ENCODE results near the gene TTC21B. TPM values are rescaled to one million over a fixed set of nuclear protein-coding genes. Genes with fewer than 3 reads are reported as not detected.
A peak's percentile ranks its signal among the peaks of the same experiment; 100 is the strongest.
"Not testable (repeated sequence)": the region's sequence is repeated elsewhere in the genome, so short reads cannot be mapped to it uniquely, and the experiment has no call there.

Gene TTC21B
- polyA plus RNA-seq, 5 donors, result 29.9 to 49.6 (median 43.9) TPM

DNA sequence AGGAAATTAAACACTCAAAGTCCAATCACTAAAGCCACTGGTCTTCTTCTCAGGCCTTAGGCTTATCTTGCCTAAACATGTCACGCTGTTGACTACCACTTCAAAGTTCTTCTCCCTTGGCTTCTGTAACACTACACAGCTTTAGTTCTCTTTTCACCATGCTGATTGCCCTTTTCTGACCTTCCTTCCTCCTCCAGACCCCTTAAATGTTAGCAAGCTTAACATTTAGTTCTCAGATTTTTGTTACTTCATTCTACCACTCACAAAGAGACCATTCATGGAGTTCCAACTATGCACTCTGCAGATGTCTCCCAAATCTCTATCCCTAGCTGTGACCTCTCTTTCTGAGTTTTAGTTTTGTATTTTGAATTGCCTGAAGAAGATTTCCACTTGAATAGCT is 64.4 kb downstream of the TTC21B start:
- DNase-seq, result no peak

DNA sequence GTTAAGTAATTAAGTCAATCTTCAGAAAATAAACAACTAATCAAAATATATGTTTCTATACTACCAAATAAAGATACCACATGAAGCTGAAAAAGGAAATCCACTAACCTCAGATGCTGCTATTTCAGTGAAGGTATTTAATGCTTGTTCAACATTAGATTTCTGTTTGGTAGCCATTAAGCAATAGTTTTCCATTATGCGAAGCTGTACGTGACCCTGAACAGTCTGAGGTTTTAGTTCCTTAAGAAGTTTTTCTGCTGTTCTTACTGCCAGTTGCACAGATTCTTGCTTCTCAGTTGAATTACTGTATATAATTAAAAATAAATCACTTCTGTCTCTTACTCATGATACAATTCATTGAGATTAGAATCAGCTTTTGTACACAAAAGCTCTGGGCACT is 65.4 kb downstream of the TTC21B start:
- DNase-seq, result peak in 1 of 2 donors; percentile 23

DNA sequence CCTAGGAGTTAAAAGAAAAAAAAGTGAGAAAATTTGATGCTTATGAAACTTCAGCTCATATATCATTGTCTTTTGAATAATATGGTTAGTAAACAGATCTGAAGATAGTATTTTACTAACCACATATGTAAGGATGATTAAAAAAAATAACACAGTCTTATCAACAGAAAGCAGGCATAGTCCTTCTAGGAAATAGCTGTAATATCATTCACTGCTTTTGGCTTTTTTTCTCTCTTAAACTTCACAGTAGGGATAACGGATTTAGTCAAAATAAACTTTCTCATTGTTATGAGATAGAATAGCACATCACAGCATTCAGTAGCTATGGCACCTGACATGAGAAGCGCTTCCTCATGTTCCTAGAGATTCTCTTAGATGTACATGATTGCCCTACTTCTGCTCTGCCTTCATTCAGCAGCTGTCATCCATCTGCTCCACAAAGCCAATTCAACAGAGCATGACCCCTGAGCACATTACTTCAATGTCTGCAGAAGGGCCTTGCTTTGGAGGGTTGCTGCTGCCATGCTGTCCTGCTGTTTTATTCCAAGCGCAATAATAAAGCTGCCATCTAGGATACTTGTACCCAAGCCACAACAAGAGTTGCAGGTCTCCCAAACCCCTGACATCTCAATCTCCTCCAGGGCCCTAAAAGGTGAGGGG is 67.0 kb downstream of the TTC21B start:
- DNase-seq, result no peak

DNA sequence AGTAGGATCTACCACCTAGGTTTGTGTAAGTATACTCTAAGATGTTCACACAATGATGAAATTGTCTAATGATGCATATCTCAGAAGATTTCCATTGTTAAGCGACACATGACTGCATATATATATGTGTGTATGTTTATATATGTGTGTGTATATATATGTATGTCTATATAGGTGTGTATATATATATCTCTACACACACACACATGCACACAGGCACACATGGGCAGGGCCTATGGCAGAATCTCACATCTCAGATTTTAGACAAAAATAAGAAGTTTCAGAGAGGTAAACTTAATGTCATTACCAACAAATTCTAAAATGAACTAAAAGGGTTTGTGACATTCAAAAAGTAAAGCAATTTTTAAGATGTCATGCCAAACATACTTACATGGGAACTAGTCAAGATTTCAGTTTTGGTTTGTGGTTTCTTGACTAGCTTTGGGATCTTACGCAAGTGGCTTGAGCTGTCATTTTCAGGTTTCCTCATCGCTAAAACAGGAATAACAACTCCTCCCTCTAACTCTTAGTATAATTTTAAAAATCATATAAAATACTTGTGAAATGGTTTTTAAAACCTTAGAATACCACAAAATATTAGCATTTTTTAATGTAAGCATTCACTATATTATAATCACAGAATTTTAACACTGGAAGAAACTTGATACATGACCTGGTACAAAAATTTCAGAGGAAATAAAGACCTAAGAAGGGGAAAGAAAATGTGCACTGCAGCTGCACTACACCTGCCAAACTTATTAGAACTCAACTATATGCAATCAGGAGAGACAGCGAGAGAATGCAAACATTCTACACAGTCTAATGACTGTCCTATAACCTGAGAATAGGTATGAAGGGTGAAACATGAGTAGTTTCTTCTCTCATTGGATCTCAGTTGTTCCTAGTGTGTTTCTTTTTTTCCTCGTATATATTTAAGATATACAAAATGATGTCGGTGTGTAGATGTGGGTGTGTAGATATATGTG is 75.7 kb downstream of the TTC21B start:
- no peak for DNase-seq

DNA sequence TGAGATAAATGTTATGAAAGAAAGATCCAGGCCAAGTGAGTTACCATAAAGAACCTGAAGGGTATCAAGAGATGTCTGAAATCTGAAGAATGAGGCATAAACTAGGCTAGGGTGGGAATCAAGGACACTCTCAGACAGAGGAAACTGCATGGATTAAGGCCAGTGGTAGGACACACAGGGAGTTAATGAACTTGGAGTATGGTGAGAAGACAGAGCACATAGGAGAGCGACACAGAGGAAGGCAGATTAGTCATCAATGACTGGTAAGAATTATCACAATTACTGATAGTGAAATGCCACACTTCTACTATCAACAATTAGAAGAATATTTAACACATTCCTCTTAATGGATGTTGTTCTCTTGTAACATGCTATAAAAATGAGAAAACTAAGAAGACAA is 76.9 kb downstream of the TTC21B start:
- DNase-seq, result no peak

DNA sequence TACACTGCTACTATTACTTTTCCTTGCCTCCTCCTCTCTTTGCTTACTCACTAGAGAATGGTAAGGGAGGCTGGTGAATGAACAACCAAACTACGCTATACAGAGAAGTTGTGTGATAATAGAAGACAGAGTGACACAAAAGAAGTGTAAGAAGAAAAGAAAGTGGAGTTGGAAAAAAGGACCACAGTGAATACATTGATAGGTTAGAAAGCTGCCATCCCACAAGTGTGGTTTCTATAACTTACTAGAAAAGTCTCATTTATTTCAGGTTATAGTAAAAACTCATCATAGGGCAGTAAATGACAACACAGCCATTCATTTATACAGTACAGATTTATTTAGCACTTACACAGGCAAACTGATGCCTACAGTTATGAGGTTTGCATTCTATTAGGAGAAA is 77.3 kb downstream of the TTC21B start:
- DNase-seq, result no peak

DNA sequence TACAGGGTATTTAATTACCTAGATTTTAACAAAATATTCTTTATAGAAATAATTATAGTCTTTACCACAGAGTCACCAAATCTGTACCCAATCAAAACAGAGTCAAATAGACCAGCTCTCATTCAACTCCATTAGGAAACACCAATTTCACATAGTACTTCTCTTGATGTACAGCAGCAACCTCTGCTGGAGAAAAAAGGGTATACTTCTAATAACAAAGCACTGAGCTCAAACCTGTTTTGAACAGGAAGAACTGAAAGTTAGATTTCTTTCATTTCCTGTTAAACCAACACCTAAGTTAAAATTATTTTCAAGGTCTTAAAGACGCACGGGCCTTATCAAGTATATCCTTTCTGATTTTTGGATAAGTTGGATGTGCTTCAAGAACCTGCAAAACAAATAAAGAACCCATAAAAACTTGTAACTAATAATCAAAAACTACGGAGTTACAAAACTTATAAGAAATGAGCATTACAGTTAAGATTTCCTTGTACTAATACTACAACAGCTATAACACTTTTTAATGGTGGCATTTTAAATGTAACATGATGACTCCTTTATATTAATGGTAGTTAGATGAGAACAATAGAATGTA is 79.0 kb downstream of the TTC21B start:
- peak in 1 of 2 donors; percentile 46 for DNase-seq

DNA sequence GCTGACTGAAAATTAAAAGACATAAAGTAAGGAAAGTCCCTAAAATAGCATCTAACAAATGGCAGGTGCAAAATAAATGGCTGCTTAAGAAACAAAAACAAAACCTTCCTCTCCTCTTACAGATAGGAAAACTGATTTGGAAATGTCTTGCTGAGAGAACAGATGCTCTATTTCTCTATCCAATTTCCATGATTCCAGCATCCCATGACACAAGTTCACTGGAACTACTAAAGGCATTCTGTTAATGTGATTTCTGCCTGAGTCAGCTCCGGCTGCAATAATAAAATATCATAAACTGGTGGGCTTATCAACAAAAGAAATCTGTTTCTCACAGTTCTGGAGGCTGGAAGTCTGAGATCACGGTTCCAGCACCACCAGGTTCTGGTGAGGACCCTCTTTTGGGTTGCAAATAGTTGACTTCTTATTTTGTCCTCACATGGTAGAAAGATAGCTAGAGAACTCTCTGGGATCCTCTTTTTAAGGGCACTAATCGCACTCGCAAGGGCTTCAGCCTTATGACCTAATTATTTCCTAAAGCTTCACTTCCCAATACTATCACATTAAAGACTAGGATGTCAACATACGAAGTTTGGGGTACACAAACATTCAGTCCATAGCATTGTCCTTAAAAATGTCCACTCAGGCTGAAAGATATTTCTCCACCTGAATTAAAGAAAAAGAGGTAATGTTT is 81.3 kb downstream of the TTC21B start:
- DNase-seq, result no peak

DNA sequence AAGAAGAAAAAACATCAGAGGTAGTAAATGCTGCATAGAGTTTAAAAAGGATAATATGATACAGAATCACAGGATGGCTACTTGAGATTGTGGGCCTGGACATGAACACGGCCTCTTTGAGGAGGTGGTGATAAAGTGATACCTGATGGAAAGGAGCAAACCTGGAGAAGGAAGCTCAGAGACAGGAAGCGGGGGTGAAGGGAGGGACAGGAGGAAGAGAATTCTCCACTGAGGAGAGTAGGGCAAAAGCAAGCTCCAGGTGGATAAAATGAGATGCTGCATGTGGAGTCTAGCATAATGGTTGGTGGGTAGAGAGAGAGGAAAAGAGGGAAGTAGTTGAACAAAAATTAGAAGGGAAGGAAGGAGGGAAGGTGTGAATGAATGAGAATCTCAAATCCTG is 82.6 kb downstream of the TTC21B start:
- no peak for DNase-seq

DNA sequence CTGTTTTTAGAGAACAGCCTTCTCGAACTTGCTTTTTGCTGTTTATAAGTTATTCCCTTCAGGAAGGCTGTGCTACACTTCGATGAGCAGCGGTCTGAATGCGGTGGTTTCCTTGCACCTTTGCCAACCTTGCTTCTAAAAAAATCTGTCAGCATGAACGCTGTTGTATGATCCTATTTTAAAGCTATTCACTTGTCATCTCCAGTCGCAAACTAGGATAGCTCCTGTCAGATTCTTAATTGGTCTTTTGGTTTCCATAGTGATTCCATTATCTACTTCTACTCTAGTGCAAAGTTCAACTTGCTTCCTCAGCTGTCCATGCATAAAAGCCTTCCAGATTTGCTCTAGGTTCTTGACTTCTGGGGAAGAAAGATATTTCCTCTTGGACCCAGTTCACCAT is 83.2 kb downstream of the TTC21B start:
- no peak for DNase-seq

DNA sequence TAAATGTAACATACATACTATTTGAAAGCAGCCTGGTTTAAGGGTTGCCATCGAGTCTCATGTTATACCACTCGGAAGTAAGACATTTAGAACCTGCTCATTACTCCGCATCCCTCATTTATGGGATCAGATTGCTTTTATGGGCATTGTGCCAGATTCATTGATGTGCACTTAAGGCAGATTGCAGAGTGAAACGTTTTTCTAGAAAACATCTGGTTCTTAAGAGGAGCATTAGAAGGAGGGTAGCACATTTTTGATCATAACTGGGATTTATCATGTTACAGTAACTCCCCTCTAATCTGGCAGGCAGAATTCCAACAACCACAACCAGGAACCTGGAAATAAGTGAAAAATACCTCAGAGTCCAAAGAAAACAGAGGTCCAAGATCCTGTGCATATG is 85.4 kb downstream of the TTC21B start:
- no peak for DNase-seq

DNA sequence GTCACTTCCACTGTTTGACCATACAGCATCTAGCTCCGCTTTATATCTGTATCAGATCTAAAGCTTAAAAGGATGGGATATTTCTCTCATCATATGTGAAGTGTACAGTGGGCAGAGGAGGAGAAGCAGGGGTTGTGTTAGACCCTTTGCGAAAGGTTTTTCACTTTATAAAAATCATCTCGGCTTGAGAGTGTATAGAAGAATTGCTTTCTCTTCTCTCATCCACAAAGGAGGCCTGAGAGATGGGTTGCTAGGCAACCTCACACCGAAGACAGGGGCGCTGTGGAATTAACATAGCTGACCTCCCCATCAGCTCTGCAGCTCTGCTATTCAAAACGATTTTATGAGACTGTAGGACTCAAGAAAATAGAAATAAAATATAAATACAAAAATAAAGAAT is 89.3 kb downstream of the TTC21B start:
- DNase-seq, result no peak

DNA sequence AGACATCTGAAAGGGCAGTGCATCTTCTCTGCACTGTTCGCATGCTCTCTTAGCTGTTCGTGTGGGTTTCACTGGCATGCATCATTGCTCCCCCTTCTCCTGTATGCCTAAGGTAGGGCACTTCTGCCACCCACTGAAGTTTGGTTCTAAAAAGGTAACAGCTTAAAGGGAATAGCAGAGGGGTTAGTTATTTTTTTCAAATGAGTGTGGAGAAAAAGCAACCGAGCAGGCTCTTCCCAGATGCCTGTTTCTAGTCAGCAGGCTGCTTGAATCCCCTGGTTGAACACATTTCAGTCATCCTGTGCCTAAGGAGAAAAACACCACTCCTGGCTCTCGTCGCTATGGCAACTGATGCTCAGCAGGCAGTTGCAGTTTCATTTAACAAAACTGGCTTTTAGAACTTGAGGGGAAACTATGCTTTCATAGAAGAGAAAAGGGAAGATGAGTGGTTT is 89.7 kb downstream of the TTC21B start:
- no peak for DNase-seq

DNA sequence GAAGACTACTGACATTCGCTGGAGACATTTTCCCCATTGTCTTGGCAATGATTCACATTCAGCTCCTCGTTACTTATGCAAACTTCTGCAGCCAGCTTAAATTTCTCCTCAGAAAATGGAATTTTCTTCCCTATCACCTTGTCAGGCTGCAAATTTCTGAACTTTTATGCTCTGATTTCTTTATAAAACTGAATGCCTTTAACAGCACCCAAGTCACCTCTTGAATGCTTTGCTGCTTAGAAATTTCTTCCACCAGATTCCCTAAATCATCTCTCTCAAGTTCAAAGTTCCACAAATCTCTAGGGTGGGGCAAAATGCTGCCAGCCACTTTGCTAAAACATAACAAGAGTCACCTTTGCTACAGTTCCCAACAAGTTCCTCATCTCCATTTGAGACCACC is 92.5 kb downstream of the TTC21B start:
- not testable (repeated sequence) for DNase-seq

DNA sequence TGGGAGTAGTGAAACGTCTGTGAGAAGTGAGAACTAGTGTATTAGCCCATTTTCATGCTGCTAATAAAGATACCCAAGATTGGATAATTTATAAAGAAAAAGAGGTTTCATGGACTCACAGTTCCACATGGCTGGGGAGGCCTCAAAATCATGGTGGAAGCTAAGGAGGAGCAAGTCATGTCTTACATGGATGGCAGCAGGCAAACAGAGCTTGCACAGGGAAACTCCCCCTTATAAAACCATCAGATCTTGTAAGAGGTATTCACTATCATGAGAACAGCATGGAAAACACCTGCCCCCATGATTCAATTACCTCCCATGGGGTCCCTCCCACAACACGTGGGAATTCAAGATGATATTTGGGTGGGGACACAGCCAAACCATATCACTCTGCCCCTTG is 93.9 kb downstream of the TTC21B start:
- DNase-seq, result not testable (repeated sequence)

DNA sequence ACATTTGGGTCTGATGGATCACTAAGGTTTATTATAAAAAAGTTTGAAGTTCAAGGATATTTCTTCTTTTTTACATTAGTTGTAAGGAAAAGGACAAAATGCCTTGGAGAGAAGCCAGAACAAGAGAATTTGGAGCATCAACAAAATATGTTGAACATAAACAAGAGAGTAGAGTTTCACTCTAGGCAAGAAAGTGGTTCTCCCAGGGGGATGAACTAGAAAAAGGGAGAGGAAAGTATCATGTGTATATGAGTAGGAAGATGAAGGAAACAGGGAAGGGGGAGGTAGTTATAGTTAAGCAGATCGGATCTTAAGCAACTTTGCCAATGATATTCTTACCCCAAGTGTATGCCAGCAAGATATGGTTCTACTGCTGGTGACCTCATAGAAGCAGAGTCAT is 95.7 kb downstream of the TTC21B start:
- DNase-seq, result no peak

DNA sequence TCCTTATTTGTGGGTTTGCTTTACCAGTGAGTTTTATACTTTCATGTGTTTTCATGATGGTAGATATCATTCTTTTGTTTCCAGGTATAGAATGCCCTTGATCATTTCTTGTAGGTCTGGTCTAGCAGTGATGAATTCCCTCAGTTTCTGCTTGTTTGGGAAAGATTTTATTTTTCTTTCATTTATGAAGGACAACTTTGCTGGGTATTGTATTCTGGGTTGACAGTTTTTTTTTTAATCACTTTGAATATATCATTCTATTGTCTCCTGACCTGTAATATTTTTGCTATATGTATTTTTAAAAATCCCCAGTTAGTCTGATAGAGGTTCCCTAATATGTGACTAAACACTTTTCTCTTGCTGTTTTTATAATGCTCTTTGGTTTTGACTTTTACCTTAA is 101.2 kb downstream of the TTC21B start:
- no peak for DNase-seq

DNA sequence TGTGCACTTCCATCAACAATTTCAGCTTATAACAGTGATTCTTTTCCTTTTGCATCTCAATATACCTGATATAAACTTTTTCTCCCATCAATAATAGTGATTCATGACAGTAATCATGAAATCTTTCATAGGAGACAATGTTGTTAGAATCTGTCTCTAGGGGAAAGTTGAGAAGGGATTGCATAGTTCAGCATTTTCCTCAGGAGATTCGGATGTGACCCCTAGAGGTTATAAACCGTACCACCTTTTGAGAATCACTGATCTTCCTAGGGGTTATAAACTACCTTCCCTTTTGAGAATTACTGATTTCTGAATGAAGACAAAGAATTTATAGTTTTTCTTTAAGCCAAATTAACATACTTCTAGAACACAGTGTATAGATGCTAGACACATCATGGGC is 106.6 kb downstream of the TTC21B start:
- no peak for DNase-seq

DNA sequence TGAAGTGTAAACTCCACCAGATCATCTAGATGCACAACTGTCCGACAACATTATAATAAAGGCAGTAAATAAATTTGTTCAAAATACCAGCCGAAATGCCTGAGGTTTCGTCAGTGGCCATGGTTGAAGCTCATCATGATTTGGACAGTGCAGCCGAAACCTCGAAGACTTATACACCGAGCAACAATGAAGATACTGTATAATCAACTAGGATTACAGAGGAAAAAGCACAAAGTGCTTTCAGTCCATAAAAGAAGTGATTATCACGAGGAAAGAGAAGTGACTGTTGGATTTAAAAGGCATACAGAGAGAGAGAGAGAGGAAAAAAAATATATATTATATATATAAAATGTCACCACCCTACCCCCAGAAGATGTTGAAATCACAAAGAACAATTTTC is 107.5 kb downstream of the TTC21B start:
- no peak for DNase-seq

DNA sequence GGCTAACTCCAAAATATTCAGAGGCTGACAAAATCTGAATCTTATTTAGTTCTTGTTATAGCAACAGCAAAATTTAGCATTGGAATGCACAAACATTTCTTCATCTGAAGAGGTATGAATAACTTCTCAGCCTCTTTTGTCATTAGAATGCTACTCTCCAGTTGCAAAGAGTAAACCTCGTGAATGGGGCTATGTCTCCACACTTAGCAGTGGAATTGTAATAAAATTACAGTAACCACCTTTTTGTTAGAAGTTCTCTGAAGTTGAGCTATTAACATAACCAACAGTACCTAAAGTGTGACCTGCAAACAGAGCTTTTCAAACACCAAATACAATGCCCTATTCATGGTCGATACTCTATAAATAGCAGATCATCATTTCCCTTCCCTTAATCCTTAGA is 109.4 kb downstream of the TTC21B start:
- DNase-seq, result no peak

DNA sequence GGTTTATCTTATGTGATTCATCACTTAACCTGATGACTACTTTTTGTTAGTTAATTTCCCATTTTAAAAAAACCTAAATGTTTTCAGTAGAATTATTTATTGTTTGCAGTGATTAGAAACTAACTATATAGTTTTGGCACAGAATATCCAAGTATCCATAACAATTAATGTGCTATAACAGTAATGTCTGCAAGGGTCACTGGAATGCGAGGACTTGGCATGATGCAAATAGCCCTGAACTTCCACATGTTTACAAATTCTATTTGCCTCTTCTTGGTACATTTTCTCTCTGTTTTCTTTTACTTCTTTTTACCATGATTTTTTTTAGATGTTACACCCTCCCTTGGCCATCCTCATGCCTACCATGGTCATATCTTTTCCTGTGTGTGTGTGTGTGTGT is 110.2 kb downstream of the TTC21B start:
- DNase-seq, result no peak

DNA sequence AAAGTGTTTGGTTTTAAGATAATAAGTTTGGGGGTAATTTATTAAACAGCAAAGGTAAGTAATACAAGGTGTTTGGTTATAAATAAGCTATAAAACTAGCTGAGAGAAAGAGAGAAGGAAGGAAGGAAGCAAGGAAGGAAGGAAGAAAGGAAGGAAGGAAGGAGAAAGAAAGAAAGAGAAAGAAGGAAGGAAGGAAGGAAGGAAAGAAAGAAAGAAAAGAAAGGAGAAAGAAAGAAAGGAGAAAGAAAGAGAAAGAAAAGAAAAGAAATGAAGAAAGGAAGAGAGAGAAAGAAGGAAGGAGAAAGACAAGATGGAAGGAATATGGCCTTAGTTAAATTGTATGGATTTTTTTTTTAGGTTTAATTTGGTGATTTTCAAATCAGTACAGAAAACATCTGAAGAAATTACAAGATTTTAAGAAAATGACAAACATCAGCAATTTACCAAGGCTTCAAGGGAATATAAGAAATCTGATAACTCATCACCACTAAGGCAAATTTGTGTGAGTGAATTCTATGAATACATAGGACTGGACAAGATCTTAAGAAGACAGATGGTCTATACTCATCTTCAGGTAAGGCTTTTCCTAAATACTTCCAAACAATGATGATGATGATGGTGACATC is 113.1 kb downstream of the TTC21B start:
- DNase-seq, result no peak
